ENCODE measurements around the gene CNOT1. TPM values are rescaled to one million over a fixed set of nuclear protein-coding genes. Genes with fewer than 3 reads are reported as not detected.

CNOT1 gene
- total RNA-seq, 6 experiments from 2014 or later = 53.8 to 74.9 (median 65.5) TPM

- Histone ChIP-seq H3K27me3 (no peaks in the 10 kb centered on the region), H3K27ac (no peak overlapping the region), H3K4me3 (no peak overlapping the region), H3K36me3 (no peaks in the 10 kb centered on the region), H3K9me3 (no peaks in the 10 kb centered on the region), H3K4me1 (peaks cover 0 to 4% (median under 1%) of the 10 kb centered on the region in 4 donors)
- ATAC-seq (no peak), DNase-seq (peak in 1 of 3 donors; percentile 47)
- no CpG with 5 or more reads among the region's 9 CpGs for WGBS (ENCODE audit: insufficient coverage, low coverage, low lambda C conversion rate, missing lambda C conversion rate)
- intact Hi-C loops (cut with DNase I) = no loop called here
- no peak for TF ChIP-seq POLR2A (IDR thresholded peaks at IDR 0.05)
Observed at GRCh38 chr16:58509256-58510096, 120.2 kb downstream of the CNOT1 start.

GRCh38 chr16:58508671-58509251 lies 120.9 kb downstream of the CNOT1 start:
- DNase-seq = peak in 1 of 3 donors; percentile 36
- intact Hi-C loops (cut with DNase I) = no loop called here
- H3K27ac ChIP-seq = no peak overlapping the region

GRCh38 chr16:58507963-58508670 lies 121.5 kb downstream of the CNOT1 start:
- DNase-seq = no peak

More at GRCh38 chr16:58508671-58509251, 120.9 kb downstream of the CNOT1 start:
- H3K27me3 ChIP-seq = no peaks in the 10 kb centered on the region
- no peak for TF ChIP-seq CTCF (IDR thresholded peaks at IDR 0.05)
- TF ChIP-seq POLR2A (IDR thresholded peaks at IDR 0.05) = no peak
- no peak for ATAC-seq
- H3K36me3 ChIP-seq = no peaks in the 10 kb centered on the region
- H3K9me3 ChIP-seq = no peaks in the 10 kb centered on the region
- no peaks in the 10 kb centered on the region for H3K4me1 ChIP-seq
- whole genome bisulfite sequencing (ENCODE audit: insufficient coverage, low coverage, low lambda C conversion rate, missing lambda C conversion rate) = no CpG with 5 or more reads among the region's 5 CpGs
- no peak overlapping the region for H3K4me3 ChIP-seq

GRCh38 chr16:58507195-58507962 lies 122.2 kb downstream of the CNOT1 start:
- H3K4me1 ChIP-seq = no peaks in the 10 kb centered on the region
- DNase-seq (peak in 1 of 3 donors; percentile 55), ATAC-seq (peak; percentile 20 to 43 (median 30))
- TF ChIP-seq POLR2A (IDR thresholded peaks at IDR 0.05) (no peak), CTCF (IDR thresholded peaks at IDR 0.05) (no peak)
- 25% methylated on average over 4 of the region's 15 CpGs for WGBS (ENCODE audit: insufficient coverage, low coverage, low lambda C conversion rate, missing lambda C conversion rate)
- no peak overlapping the region for H3K4me3 ChIP-seq
- intact Hi-C loops (cut with DNase I) = no loop called here
- H3K27ac ChIP-seq = no peak overlapping the region
- H3K9me3 ChIP-seq = no peaks in the 10 kb centered on the region
- no peaks in the 10 kb centered on the region for H3K36me3 ChIP-seq
- no peaks in the 10 kb centered on the region for H3K27me3 ChIP-seq

More at GRCh38 chr16:58507963-58508670, 121.5 kb downstream of the CNOT1 start:
- TF ChIP-seq POLR2A (IDR thresholded peaks at IDR 0.05) = no peak
- TF ChIP-seq CTCF (IDR thresholded peaks at IDR 0.05) = no peak
- Histone ChIP-seq H3K9me3 (no peaks in the 10 kb centered on the region), H3K36me3 (no peaks in the 10 kb centered on the region), H3K4me3 (no peak overlapping the region), H3K27me3 (no peaks in the 10 kb centered on the region), H3K27ac (no peak overlapping the region), H3K4me1 (no peaks in the 10 kb centered on the region)
- intact Hi-C loops (cut with DNase I) = no loop called here
- no peak for ATAC-seq
- WGBS (ENCODE audit: insufficient coverage, low coverage, low lambda C conversion rate, missing lambda C conversion rate) = 39% methylated on average over 8 of the region's 14 CpGs

All from right lobe of liver (tissue), 6 donors.